Fibroblast of skin of left quadriceps (primary cell): Measurements from ENCODE around the gene PRKCE.
A peak's percentile ranks its signal among the peaks of the same experiment; 100 is the strongest.

Source experiments
- DNase-seq, 2 experiments: peaks; one replicate each; pipeline ENCODE4 v3.0.0-alpha.2; 2013; ENCODE audit warnings: low read depth in 2 of 2

PRKCE gene

DNA sequence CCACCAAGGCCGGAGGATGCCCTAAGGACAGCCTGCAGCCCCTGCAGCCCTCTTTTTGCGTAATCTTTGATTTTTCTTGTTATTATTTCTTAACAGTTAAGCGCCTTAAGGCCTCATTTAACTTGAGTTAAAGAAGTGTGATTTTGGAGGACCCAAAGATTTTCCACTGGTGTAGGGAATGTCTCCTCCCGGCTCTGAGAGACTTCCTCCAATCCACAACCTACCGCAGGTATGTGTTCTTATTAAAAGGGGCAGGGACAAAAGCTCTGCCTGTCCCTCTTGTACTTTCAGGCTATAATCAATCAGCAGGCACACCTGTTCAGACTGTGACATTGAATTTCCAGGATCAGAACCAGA is 285.1 kb downstream of the PRKCE start:
- no peak for DNase-seq

DNA sequence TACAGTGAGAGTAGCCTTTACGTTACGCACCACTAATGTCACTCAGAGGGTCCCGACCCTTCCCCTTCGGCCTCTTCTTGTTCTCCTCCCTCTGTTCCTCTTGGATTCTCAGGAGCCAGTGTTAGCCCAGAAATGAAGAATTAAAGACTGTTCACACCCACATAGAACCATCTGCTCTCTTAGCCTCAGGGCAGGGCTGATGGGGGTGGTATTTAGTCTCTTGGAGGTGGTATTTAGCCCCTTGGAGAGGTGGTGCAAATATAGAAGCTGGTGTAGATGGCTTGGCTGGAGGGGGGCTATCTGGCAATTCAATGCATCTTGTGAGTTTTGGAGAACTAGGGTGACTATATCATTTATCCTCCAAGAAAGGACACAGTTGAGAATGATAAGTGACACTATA is 286.5 kb downstream of the PRKCE start:
- DNase-seq: no peak

- DNase-seq: peak; percentile 82 to 83
Measured at GRCh38 chr2:45938649-45939511, 287.4 kb downstream of the PRKCE start.

DNA sequence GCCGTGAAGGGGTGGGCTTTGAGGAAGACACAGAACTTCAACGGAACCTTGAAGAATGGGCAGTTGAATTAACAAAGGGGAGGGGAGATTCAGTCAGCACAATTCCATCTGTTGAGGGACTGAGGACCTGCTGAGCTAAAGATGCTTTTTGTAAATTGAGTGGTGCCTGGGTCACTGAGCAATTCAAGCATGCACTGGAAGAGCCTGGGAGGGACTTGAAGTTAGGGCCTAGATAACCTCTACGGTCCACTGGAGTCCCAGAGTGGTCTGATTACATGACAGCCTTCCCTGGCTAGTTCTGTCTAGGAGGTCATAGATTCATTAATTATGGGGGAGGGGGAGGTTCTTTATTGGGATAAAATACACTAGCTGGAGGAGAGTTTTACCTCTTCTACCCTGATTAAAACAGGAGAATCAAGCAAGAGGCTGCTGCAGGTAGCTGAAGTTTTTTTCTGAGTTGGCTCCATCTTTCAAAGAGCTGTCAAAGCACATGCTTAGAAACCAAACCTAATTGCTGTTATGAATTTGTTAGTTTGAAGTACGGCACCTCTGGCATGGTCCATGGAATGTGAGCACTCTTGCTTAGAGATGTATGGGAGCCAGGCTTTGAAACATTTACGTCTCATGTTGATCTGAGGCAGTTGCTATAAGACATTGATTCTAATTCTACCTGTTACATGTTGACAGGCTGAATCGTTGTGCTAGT is 290.2 kb downstream of the PRKCE start:
- DNase-seq: no peak

DNA sequence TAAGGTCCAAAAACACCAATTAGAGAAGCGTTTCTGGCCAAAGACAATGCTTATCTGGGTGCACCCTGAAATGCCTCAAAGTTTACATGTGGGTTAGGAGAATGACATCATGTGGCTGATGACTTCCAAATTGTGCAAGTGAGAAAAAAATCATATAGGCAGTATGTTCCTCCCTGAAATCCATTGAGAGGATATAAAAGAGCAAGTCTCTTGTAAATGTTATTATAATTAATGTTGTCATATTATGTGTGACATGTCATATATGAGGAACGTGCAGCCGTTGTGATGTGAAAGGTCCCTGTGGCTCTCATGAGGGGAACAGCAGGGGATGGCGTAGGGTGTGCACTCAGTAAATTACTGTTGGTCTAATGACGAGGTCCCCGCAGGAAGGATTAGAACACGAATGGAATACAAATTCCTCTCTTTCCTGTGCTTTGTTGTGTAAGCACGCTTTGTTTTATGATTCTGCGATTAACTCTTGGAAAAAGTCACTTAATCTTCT is 290.8 kb downstream of the PRKCE start:
- DNase-seq: no peak

DNA sequence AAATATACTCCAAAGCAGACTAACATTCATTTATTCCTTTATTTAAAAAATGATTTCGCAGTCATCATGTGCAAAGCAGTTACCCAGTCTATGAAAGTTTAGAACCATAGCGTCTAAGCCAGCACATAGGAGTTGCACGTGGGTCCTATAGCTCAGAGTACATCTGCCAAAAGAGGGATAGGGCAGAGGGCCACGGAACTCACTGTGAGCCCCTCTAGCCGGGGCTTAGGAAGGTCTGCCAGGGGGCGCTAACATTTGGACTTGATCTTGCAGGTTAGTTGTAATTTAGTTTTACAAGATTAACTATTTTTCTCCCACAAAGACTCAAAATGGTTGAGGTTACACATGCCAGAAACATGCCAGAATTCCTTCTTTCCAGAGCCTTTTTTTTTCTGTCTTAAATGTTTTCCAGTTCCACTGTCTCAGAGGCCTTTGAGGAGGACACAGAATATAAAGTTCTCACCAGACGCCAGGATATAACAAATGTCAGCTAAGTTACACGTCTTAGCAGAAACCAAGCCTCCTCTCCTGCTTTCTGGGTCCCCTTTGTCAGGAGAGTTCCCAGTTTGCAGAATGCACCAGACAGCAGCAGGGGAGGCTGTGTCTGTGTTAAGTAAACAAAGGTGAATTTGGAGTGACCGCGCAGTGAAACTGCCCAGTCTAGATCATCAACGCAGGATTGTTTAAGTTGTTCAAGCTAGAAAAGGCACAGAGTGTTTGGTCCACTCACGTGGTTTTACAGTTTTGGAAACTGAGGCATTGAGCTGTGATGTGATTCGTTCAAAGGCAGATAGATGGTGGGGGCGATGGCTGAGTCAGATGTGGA is 292.0 kb downstream of the PRKCE start:
- no peak for DNase-seq

DNA sequence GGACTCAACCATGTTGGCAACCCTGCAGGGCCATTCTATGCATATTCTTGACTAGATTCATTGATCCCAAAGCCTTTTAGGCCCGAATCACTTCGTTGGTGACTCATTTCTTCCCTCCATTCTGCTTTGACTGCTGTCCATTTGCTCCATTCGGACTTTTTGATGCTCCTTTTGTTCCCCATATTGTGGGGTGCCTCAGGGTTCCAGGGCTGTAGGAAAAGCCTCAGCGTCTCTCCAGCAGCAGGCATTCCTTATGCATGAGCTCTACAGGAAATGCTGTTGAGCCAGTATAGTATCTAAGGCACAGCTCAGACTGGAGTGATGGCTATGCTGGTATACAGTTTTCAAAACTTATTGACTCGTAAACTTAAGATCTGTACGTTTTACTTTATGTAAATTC is 292.6 kb downstream of the PRKCE start:
- peak in 1 of 2 experiments; percentile 56 for DNase-seq

DNA sequence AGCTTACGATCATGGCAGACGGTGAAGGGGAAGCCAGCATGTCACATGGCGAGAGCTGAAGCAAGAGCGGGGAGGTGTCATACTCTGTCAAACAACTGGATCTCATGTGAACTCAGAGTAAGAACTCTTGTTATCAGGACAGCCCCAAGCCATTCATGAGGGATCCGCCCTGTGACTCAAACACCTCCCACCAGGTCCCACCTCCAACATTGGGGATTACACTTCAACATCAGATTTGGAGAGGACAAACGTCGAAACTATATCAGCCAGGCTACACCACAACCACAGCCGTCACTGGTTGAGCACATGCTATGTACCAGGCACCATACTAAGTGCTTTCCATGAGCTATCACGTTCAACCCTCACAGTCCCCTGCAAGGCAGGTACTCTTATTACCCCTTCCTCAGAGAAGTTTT is 293.8 kb downstream of the PRKCE start:
- no peak for DNase-seq

DNA sequence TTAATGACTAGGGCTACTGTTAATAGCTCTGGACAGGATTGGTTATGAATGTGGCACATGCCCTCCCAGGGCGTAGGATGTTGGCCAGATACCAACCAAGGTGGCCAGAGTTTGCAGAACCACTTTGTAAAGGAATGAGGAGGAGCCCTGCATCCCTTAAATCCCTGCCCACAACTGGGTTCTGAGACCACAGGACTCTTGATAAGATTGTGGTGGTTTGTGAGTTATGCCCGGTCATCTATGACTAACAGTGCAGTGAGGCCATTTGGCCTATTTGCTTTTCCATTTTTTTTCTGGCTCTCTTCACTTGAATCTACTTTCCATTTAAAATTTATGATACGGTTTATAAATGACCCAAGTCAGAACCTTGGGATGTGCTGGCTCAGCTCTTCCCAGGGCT is 294.5 kb downstream of the PRKCE start:
- DNase-seq: no peak

DNA sequence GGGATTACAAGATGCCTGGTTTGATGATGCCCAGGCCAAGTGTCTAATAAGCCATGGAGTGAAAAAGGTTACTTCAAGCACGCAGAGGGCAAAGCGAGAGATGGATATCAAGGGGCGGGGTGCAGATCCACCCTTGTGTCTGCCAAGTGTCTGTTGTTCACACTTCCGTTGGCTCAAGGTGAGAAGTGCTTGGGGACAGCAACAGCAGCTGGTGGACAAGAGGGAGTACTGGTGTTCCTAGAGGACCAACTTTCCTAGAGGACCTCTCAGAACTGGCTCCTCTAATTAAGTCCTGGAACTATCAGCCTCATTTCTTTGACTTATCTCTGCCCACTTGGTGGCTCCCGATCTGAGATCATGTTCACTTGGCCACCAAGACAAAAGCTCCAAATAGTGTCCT is 299.1 kb downstream of the PRKCE start:
- DNase-seq: no peak

DNA sequence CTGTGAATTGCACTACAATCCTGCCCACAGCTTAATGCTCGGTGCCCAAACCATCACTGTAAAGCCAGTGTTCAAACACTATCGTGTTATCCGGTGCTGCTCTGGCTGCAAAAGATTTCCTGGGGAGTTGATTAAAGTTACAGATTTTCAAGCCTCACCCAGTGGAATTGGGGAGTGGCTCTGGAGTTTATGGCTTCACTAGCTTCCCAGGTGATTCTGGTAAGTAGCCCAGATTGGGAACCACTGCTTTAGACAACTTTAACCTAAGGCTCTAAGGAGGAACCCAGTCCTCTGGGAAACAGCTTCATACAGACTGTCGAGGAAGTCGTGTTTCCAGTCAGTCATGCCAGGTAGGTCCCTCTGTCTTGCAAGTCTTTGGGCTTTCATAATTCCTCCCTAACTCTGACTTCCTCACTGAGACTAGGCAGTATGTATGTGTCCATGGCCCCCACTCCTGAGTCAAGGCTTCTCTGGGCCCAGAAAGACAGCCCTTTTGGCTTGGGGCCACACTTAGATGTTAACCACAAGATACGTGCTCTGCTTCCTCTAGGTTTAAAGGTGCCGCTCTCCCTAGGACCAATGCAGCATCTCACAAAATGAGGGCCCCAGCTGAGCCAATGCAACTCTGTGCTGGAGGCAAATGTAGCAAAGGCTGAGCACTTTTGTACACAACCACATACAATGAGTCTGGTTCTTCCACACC is 299.7 kb downstream of the PRKCE start:
- no peak for DNase-seq

DNA sequence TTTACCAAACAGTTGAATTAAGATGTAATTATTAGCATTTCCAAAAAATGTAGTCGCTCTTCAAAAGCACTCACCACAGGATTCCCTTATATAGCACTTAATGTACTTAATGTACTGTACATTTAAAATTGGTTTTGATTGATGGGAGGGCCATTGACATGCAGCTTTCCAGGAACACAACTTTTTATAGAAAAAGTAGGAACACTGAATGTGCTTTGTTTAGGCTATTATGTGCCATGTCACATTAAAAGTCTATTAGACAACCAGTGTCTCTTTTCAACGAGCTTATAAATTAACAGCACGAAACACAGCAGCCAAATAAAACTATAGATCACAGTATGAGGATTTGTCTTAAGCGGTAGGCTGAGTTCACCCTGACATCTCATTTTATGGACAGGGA is 301.1 kb downstream of the PRKCE start:
- DNase-seq: no peak

- no peak for DNase-seq
Measured at GRCh38 chr2:45953376-45954027, 302.0 kb downstream of the PRKCE start.

DNA sequence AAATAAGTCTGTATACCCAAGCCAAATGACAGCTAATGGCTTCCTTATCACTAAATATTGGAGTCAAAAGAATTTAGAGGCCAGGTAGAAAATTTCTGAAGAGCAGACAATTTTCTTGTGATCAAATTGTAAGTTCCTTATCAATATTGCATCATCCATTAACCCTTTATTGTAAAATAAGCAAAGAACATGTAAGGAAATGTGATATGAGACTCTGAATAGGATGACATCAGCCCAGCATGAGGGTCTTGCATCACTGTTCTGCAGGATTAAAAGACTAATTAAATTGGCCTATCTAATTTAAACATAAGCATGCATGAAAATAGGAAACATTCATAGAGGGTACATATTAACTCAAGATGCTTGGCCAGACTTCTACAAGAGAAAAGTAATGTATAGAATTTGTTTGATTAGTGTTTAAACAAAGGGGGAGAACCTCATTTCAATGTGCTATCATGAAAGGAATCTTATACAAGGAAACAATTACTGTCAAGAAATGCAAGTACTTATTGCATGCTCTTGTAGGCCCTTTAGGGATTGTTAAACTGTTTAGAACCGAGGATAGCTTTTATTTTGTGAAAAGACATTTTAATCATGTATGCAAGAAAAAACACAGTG is 302.9 kb downstream of the PRKCE start:
- no peak for DNase-seq

DNA sequence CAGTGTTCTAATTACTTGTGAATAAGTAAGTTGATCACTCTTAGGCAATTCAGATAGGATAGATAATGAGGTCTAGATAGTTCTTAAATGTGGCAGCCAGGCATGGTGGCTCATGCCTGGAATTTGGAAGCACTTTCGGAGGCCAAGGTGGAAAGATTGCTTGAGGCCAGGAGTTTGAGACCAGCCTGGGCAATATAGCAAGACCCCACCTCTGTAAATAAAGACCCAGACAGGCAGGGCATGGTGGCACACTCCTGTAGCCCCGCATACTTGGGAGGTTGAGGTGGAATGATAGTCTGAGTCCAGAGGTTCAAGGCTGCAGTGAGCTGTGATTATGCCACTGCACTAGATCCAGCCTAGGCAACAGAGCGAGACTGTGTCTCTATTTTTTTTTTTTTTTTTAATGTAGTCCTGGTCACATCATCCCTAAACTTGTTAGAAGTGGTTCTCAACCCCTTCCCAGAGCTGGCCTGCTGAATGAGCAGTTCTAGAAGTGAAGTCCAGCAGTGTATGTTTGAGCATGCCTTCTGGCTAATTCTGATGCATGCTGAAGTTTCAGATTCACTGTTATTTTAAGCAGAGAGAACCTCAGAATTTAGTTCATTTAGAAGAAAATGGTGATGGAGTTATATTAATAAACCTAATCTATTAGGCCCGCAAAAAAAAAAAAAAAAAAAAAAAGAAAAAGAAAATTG is 306.2 kb downstream of the PRKCE start:
- DNase-seq: no peak

DNA sequence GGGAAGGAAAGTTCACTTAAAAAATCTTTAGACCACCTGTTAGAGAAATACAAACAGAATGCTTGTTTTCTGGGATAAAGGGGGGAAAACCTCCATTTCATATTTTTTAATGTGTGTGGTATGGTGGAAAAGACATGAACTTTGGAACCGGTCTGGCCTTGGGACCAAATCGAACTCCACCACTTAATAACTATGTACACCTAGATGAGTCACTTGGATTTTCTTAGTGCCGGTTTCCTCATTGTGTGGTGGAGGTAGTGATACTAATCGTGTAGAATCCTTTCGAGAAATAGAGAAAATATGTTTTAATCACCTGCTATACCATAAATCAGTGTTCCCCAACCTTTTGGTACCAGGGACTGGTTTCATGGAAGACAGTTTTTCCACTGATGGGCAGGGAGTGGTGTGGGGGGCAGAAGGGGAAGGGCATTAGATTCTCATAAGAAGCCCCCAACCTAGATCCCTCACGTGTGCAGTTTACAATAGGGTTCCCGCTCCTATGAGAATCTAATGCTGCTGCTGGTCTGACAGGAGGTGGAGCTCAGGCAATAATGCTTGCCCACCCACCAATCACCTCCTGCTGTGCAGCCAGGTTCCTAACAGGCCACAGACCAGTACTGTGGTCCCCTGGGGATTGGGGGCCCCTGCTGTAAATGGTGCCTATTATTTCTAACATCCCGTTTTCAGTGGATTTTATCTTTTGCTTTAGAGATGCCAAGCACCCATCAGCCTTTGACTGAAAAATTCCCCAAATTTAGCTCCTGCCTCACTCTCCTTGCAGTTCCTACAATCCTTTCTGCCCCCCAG is 308.8 kb downstream of the PRKCE start:
- no peak for DNase-seq

GRCh38 chr2:45962177-45962921 is 310.9 kb downstream of the PRKCE start:
- DNase-seq: peak; percentile 54 to 64

GRCh38 chr2:45963816-45964215 is 312.3 kb downstream of the PRKCE start:
- DNase-seq: no peak
